Endothelial cell of umbilical vein (primary cell): Measurements from ENCODE around the gene GGT5. TPM values are rescaled to one million over a fixed set of nuclear protein-coding genes. Genes with fewer than 3 reads are reported as not detected.

Experiments
- BruUV-seq: library from RNA; stranded (reverse); fragments of 400-500 nt; replicated peaks from 2 replicates; lab custom pipeline; 2021; lab: Mats Ljungman, UMichigan
- CTCF ChIA-PET: fragments of 300-600, 350-600 bp; sonication (Branson Sonifier 250); formaldehyde crosslinking; loops from one replicate; lab custom pipeline; 2021; ENCODE audit warnings: antibody characterized with exemption, inconsistent platforms; lab: Charles Lee
- POLR2A ChIA-PET: fragments of 300-600, 350-600 bp; sonication (Branson Sonifier 250); formaldehyde crosslinking; loops from one replicate; lab custom pipeline; 2021; ENCODE audit warnings: antibody characterized with exemption, inconsistent platforms; lab: Charles Lee
- DNase-seq: peaks from one replicate; pipeline ENCODE4 v3.0.0-alpha.2; 2011; ENCODE audit warnings: low read depth, low spot score
- FAIRE-seq: peaks from 2 replicates; lab custom pipeline; 2011; peaks lifted over from hg19 to GRCh38; lab: Jason Lieb, UNC
- H2AFZ ChIP-seq: 2 replicates; pipeline ENCODE4 v1.6.0; 2012; ENCODE audit warnings: low read depth, low read length, control low read depth, inconsistent platforms
- H3K27ac ChIP-seq: 2 replicates; pipeline ENCODE4 v1.5.1; 2011; ENCODE audit warnings: low read depth, mild to moderate bottlenecking, control low read depth, low read length, moderate library complexity; ENCODE audit not compliant: insufficient read depth
- H3K27me3 ChIP-seq, 2 experiments: 2 replicates each; pipeline versions ENCODE4 v1.6.0 to v1.6.1; 2011; ENCODE audit warnings: low read length in 2 of 2, mixed read lengths in 1 of 2; ENCODE audit not compliant: control insufficient read depth in 2 of 2, insufficient read depth in 2 of 2
- H3K36me3 ChIP-seq, 2 experiments: 2 replicates in 1 of 2; 3 replicates in 1 of 2; pipeline ENCODE4 v1.5.1; 2011; ENCODE audit warnings: low read length in 2 of 2, mild to moderate bottlenecking in 1 of 2, moderate library complexity in 1 of 2; ENCODE audit not compliant: control insufficient read depth in 2 of 2, insufficient read depth in 2 of 2; ENCODE audit errors: extremely low read depth in 1 of 2
- H3K4me1 ChIP-seq: 3 replicates; pipeline ENCODE4 v1.5.1; 2011; ENCODE audit warnings: mild to moderate bottlenecking, low read length; ENCODE audit not compliant: control insufficient read depth, insufficient read depth; ENCODE audit errors: extremely low read depth
- H3K4me2 ChIP-seq: 2 replicates; pipeline ENCODE4 v1.6.1; 2011; ENCODE audit warnings: low read length, control low read depth, mixed read lengths; ENCODE audit not compliant: insufficient read depth
- H3K4me3 ChIP-seq, 3 experiments: fragments of 200-600 bp in 1 of 3; sonication (generic), shearing (Covaris generic) in 1 of 3; replicated peaks in 1 of 3; 2 replicates each; pipeline ENCODE4 v1.5.1; 2011 to 2016; ENCODE audit warnings: control low read depth in 3 of 3, low read length in 3 of 3, mild to moderate bottlenecking in 2 of 3, inconsistent platforms in 1 of 3, low read depth in 1 of 3, moderate library complexity in 1 of 3; ENCODE audit not compliant: insufficient read depth in 1 of 3
- H3K79me2 ChIP-seq: 2 replicates; pipeline ENCODE4 v1.6.0; 2012; ENCODE audit warnings: low read length, inconsistent platforms; ENCODE audit not compliant: control insufficient read depth, insufficient read depth
- H3K9ac ChIP-seq: replicated peaks from 2 replicates; pipeline ENCODE3; 2011; ENCODE audit warnings: low read length, control low read depth; ENCODE audit not compliant: insufficient read depth; ENCODE audit errors: extremely low read depth
- H3K9me1 ChIP-seq: replicated peaks from 3 replicates; pipeline ENCODE4 v1.6.0; 2011; ENCODE audit warnings: mild to moderate bottlenecking, low read length; ENCODE audit not compliant: control insufficient read depth, insufficient read depth; ENCODE audit errors: extremely low read depth
- H3K9me3 ChIP-seq: replicated peaks from 2 replicates; pipeline ENCODE4 v1.5.1; 2012; ENCODE audit warnings: low read length, inconsistent platforms; ENCODE audit not compliant: control insufficient read depth, insufficient read depth
- H4K20me1 ChIP-seq: replicated peaks from 2 replicates; pipeline ENCODE3; 2011; ENCODE audit warnings: mild to moderate bottlenecking, low read length; ENCODE audit not compliant: control insufficient read depth, insufficient read depth; ENCODE audit errors: extremely low read depth
- CTCF ChIP-seq, 2 donors: IDR thresholded peaks; 1 replicate in 1 of 2; 2 replicates in 1 of 2; pipeline ENCODE4 v1.5.1; 2011; ENCODE audit warnings: low read length in 2 of 2, mild to moderate bottlenecking in 2 of 2, moderate library complexity in 2 of 2, control low read depth in 1 of 2, inconsistent platforms in 1 of 2, low read depth in 1 of 2; ENCODE audit not compliant: insufficient read depth in 1 of 2; ENCODE audit errors: extremely low read depth in 1 of 2
- EZH2 ChIP-seq: IDR thresholded peaks from 2 replicates; pipeline ENCODE4 v1.6.1; 2012; ENCODE audit warnings: borderline replicate concordance, low read depth, mild to moderate bottlenecking, moderate library complexity, low read length, inconsistent platforms; ENCODE audit not compliant: severe bottlenecking
- FOS ChIP-seq: IDR thresholded peaks from 2 replicates; pipeline ENCODE4 v1.6.1; 2011; ENCODE audit warnings: mild to moderate bottlenecking, low read length, moderate library complexity, borderline replicate concordance; ENCODE audit not compliant: insufficient read depth
- GATA2 ChIP-seq: IDR thresholded peaks from 2 replicates; pipeline ENCODE4 v1.7.0; 2011; ENCODE audit warnings: low read depth, mild to moderate bottlenecking, moderate library complexity, mixed read lengths, low read length; ENCODE audit not compliant: insufficient read length, insufficient read depth
- JUN ChIP-seq: IDR thresholded peaks from 2 replicates; pipeline ENCODE4 v1.6.1; 2011; ENCODE audit warnings: borderline replicate concordance, low read depth; ENCODE audit not compliant: insufficient read length, insufficient read depth
- MAX ChIP-seq: IDR thresholded peaks from 2 replicates; pipeline ENCODE4 v1.6.1; 2011; ENCODE audit not compliant: insufficient read depth, insufficient read length
- MYC ChIP-seq: IDR thresholded peaks from one replicate; pipeline ENCODE4 v1.6.1; 2011; ENCODE audit warnings: mild to moderate bottlenecking, low read depth, low read length
- POLR2A ChIP-seq: IDR thresholded peaks from 2 replicates; pipeline ENCODE4 v1.6.1; 2012; ENCODE audit warnings: low read depth, mild to moderate bottlenecking, control low read depth, low read length
- POLR2AphosphoS5 ChIP-seq: IDR thresholded peaks from 2 replicates; pipeline ENCODE4 v1.6.1; 2012; ENCODE audit warnings: low read depth, mild to moderate bottlenecking, control low read depth, low read length, moderate library complexity; ENCODE audit not compliant: insufficient read depth
- dilution Hi-C: fragments of 300-500 bp; cut with MboI; formaldehyde crosslinking; loops from one replicate; pipeline ENCODE4 v1.15.0; 2019; ENCODE audit warnings: low sequenced_read_pairs; ENCODE audit not compliant: extremely low pct_ligation_motif_present
- intact Hi-C: fragments of 100-400 bp; cut with micrococcal nuclease; formaldehyde crosslinking; loops from one replicate; pipeline ENCODE4 v1.10.0; 2022
- polyA plus RNA-seq, 4 experiments: library from polyadenylated mRNA; depleted of rRNA in 3 of 4; stranded (reverse) in 3 of 4; unstranded in 1 of 4; fragments of >200 nt; gene quantifications; 2 replicates each; pipeline versions ENCODE4 v1.2.1 to v1.2.3, GENCODE V29; 2011 to 2012; ENCODE audit warnings: missing spikeins in 1 of 4
- total RNA-seq: library from RNA; stranded (reverse); gene quantifications from 2 replicates; pipeline ENCODE4 v1.2.3, GENCODE V29; 2021

The GGT5 gene
- total and polyA plus RNA-seq, 2 donors (not counting 3 experiments of a cell fraction or from before 2014, with no cell fraction given), result 45.9 to 293 TPM

- intact Hi-C loops, result no loop called here
- DNase-seq (no peak), FAIRE-seq (no peak)
- CTCF ChIA-PET, result interaction anchor here (1.5 kb wide), 1 partner anchor 47 kb away, joined by 5 read pairs; no protein-coding TSS in a partner anchor
- no TSS peak for BruUV-seq
- no peak overlapping the region for H3K4me2 ChIP-seq
- H3K27ac ChIP-seq, result no peak overlapping the region
- POLR2A ChIA-PET, result no interaction called here
- no peaks in the 10 kb centered on the region for H3K36me3 ChIP-seq
- no peaks in the 10 kb centered on the region for H4K20me1 ChIP-seq
- peaks cover 15% of the 10 kb centered on the region for H3K4me1 ChIP-seq
- TF ChIP-seq GATA2 (no peak), MAX (no peak), FOS (no peak), POLR2AphosphoS5 (no peak), JUN (no peak), MYC (no peak), POLR2A (no peak), CTCF (IDR thresholded peaks at IDR 0.05; ENCODE audit: extremely low read depth in 1 of 2, insufficient read depth in 1 of 2, low read depth in 1 of 2, low read length in 2 of 2) (no peak), EZH2 (no peak)
- no peaks in the 10 kb centered on the region for H3K9me3 ChIP-seq
- H3K9me1 ChIP-seq, result no peaks in the 10 kb centered on the region
- dilution Hi-C loops, result no loop called here
- H3K79me2 ChIP-seq, result peaks cover 45% of the 10 kb centered on the region
- H3K4me3 ChIP-seq, result no peak overlapping the region
- no peaks in the 10 kb centered on the region for H3K27me3 ChIP-seq
- no peak overlapping the region for H2AFZ ChIP-seq
- no peak overlapping the region for H3K9ac ChIP-seq
Observed at GRCh38 chr22:24236656-24237055, 8.2 kb downstream of the GGT5 start.
